MCF 10A (cell line): ENCODE measurements around the gene SMOC2. TPM values are rescaled to one million over a fixed set of nuclear protein-coding genes. Genes with fewer than 3 reads are reported as not detected.

Source experiments
- BruUV-seq: library from RNA; stranded (reverse); fragments of 400-500 nt; replicated peaks from 2 replicates; lab custom pipeline; 2021; lab: Mats Ljungman, UMichigan
- CTCF ChIA-PET: fragments of 300-600 bp; sonication (Branson Sonifier 250); formaldehyde crosslinking; extraction: SDS; loops from one replicate; lab custom pipeline; 2021; ENCODE audit warnings: antibody characterized with exemption, inconsistent platforms; lab: Yijun Ruan, JAX
- POLR2A ChIA-PET: fragments of 300-600, 350-650 bp; sonication (Branson Sonifier 250); formaldehyde crosslinking; extraction: SDS; loops from one replicate; lab custom pipeline; 2020; ENCODE audit warnings: antibody characterized with exemption, inconsistent platforms; lab: Yijun Ruan, JAX
- DNase-seq: peaks from one replicate; pipeline ENCODE4 v3.0.0-alpha.2; 2018; ENCODE audit not compliant: unreplicated experiment
- H3K27ac Mint-ChIP-seq: one replicate; pipeline ENCODE4 v1.8.0; 2022; ENCODE audit warnings: mild to moderate bottlenecking, low read depth, mixed read lengths; ENCODE audit not compliant: unreplicated experiment
- H3K27me3 Mint-ChIP-seq: one replicate; pipeline ENCODE4 v1.8.0; 2022; ENCODE audit warnings: mixed read lengths; ENCODE audit not compliant: insufficient read depth, unreplicated experiment
- H3K36me3 Mint-ChIP-seq: one replicate; pipeline ENCODE4 v1.8.0; 2022; ENCODE audit warnings: mild to moderate bottlenecking, moderate library complexity, mixed read lengths; ENCODE audit not compliant: insufficient read depth, unreplicated experiment
- H3K4me1 Mint-ChIP-seq: one replicate; pipeline ENCODE4 v1.8.0; 2022; ENCODE audit warnings: mixed read lengths; ENCODE audit not compliant: insufficient read depth, unreplicated experiment
- H3K4me3 Mint-ChIP-seq: one replicate; pipeline ENCODE4 v1.8.0; 2022; ENCODE audit warnings: mild to moderate bottlenecking, moderate library complexity, mixed read lengths; ENCODE audit not compliant: unreplicated experiment
- H3K9me3 Mint-ChIP-seq: one replicate; pipeline ENCODE4 v1.8.0; 2022; ENCODE audit warnings: mixed read lengths; ENCODE audit not compliant: unreplicated experiment
- intact Hi-C: fragments of 100-400 bp; cut with micrococcal nuclease; formaldehyde crosslinking; loops from 2 replicates; pipeline ENCODE4 v1.14.1; 2022
- total RNA-seq: library from RNA; stranded (reverse); gene quantifications from 2 replicates; pipeline ENCODE4 v1.2.3, GENCODE V29; 2022
- TF ChIP-seq, protein P1 (sequence below): fragments of 200-600 bp; IDR thresholded peaks from one replicate; pipeline ENCODE4 v1.8.0; 2022; ENCODE audit warnings: antibody characterized with exemption, mild to moderate bottlenecking; ENCODE audit not compliant: unreplicated experiment

The SMOC2 gene
- total RNA-seq, 1 experiment from 2014 or later: not detected

DNA sequence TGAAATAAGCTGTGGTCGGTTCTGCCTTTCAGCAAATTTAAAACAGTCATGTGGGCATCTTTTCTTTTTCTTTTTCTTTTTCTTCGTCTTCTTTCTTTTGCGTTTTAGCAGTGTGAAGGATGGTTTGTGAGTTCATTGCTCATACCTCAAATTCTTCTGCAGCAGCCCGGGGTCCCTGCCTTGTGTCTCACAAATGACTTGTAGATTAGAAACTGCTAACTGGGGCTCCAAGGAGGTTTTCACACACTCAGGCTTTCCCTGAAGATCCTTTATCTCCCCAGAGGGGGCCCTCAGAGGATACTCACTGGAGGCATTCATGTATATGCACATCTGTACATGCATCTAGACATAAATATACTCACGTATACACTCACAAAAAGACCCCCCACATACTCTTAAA is 1.7 kb downstream of the SMOC2 start:
- Mint-ChIP-seq H3K27me3 (peaks cover 88% of the 10 kb centered on the region), H3K4me1 (no peaks in the 10 kb centered on the region), H3K27ac (no peak overlapping the region), H3K9me3 (no peaks in the 10 kb centered on the region), H3K4me3 (no peak overlapping the region), H3K36me3 (no peaks in the 10 kb centered on the region)
- intact Hi-C loops: no loop called here
- TF ChIP-seq, protein P1, sequence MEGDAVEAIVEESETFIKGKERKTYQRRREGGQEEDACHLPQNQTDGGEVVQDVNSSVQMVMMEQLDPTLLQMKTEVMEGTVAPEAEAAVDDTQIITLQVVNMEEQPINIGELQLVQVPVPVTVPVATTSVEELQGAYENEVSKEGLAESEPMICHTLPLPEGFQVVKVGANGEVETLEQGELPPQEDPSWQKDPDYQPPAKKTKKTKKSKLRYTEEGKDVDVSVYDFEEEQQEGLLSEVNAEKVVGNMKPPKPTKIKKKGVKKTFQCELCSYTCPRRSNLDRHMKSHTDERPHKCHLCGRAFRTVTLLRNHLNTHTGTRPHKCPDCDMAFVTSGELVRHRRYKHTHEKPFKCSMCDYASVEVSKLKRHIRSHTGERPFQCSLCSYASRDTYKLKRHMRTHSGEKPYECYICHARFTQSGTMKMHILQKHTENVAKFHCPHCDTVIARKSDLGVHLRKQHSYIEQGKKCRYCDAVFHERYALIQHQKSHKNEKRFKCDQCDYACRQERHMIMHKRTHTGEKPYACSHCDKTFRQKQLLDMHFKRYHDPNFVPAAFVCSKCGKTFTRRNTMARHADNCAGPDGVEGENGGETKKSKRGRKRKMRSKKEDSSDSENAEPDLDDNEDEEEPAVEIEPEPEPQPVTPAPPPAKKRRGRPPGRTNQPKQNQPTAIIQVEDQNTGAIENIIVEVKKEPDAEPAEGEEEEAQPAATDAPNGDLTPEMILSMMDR: no peak
- no TSS peak for BruUV-seq
- ChIA-PET CTCF (no interaction called here), POLR2A (no interaction called here)
- DNase-seq: no peak

DNA sequence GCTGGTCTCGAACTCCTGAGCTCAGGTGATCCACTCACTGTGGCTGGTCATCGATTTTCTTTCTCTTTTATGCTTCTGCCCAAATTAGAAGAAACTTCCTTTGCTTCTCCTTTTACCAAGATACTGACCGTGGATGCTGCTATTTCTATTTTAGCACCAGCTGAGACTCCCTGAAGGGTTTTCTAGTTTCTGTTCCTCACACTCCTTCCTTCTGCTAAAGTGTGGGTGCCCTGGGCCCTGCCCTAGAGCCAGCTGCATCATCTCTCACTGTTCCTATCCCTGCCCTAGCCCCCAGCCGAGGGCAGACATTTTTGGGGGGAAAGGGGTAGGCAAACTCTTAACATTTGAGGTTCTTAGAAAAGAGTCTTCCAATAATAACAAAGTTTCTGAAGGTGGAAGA is 6.3 kb downstream of the SMOC2 start:
- Mint-ChIP-seq H3K36me3 (no peaks in the 10 kb centered on the region), H3K27ac (no peak overlapping the region), H3K4me3 (no peak overlapping the region), H3K9me3 (no peaks in the 10 kb centered on the region), H3K4me1 (peaks cover 5% of the 10 kb centered on the region), H3K27me3 (peaks cover 97% of the 10 kb centered on the region)
- ChIA-PET CTCF (no interaction called here), POLR2A (no interaction called here)
- BruUV-seq: no TSS peak
- DNase-seq: no peak
- intact Hi-C loops: no loop called here
- TF ChIP-seq, protein P1: no peak

- H3K27ac Mint-ChIP-seq: no peak overlapping the region
- H3K9me3 Mint-ChIP-seq: no peaks in the 10 kb centered on the region
- intact Hi-C loops: no loop called here
- POLR2A ChIA-PET: no interaction called here
- H3K36me3 Mint-ChIP-seq: no peaks in the 10 kb centered on the region
- H3K27me3 Mint-ChIP-seq: peaks cover 93% of the 10 kb centered on the region
- no peak for DNase-seq
- TF ChIP-seq, protein P1: no peak
- peaks cover 5% of the 10 kb centered on the region for H3K4me1 Mint-ChIP-seq
- CTCF ChIA-PET: no interaction called here
- no peak overlapping the region for H3K4me3 Mint-ChIP-seq
- BruUV-seq: no TSS peak
These were observed 6.7 kb downstream of the SMOC2 start for GRCh38 chr6:168447700-168448099.

DNA sequence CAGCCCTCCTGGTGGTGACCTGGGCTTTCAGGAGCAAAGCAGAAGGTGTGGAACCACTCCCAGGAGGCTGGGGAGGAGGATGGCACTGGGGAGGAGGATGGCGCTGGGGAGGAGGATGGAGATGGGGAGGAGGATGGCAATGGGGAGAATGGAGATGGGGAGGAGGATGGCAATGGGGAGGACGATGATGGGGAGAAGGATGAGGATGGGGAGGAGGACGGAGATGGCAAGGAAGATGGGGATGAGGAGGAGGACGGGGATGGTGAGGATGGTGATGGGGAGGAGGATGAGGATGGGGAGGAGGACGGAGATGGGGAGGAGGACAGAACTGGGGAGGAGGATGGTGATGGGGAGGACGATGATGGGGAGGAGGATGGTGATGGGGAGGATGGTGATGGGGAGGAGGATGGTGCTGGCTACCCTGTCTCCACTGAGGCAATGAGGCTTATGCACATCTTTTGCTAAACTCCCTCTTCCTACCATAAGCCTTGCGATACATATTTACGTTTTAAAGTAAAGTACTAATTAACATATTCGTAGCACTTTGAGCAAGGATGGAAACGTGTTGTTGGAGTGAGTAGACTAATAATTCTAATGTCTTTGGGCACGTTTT is 7.4 kb downstream of the SMOC2 start:
- Mint-ChIP-seq H3K4me3 (no peak overlapping the region), H3K27ac (no peak overlapping the region), H3K4me1 (peaks cover 7% of the 10 kb centered on the region), H3K27me3 (peaks cover 92% of the 10 kb centered on the region), H3K36me3 (no peaks in the 10 kb centered on the region), H3K9me3 (no peaks in the 10 kb centered on the region)
- ChIA-PET CTCF (no interaction called here), POLR2A (no interaction called here)
- BruUV-seq: no TSS peak
- TF ChIP-seq, protein P1: no peak
- no peak for DNase-seq
- intact Hi-C loops: no loop called here
